ENCODE measurements around the gene BCAS3. TPM values are rescaled to one million over a fixed set of nuclear protein-coding genes. Genes with fewer than 3 reads are reported as not detected.

The BCAS3 gene
- total RNA-seq, 1 donor from 2014 or later: 44.8 TPM

GRCh38 chr17:61126473-61127249, 449.0 kb downstream of the BCAS3 start:
- TF ChIP-seq, protein P1, sequence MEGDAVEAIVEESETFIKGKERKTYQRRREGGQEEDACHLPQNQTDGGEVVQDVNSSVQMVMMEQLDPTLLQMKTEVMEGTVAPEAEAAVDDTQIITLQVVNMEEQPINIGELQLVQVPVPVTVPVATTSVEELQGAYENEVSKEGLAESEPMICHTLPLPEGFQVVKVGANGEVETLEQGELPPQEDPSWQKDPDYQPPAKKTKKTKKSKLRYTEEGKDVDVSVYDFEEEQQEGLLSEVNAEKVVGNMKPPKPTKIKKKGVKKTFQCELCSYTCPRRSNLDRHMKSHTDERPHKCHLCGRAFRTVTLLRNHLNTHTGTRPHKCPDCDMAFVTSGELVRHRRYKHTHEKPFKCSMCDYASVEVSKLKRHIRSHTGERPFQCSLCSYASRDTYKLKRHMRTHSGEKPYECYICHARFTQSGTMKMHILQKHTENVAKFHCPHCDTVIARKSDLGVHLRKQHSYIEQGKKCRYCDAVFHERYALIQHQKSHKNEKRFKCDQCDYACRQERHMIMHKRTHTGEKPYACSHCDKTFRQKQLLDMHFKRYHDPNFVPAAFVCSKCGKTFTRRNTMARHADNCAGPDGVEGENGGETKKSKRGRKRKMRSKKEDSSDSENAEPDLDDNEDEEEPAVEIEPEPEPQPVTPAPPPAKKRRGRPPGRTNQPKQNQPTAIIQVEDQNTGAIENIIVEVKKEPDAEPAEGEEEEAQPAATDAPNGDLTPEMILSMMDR (IDR thresholded peaks at IDR 0.05; ENCODE audit: partially characterized antibody, unreplicated experiment): no peak
- Mint-ChIP-seq H3K36me3 (ENCODE audit: unreplicated experiment) (no peaks in the 10 kb centered on the region), H3K27me3 (ENCODE audit: unreplicated experiment) (no peaks in the 10 kb centered on the region), H3K9me3 (ENCODE audit: unreplicated experiment) (peaks cover 11% of the 10 kb centered on the region), H3K4me3 (ENCODE audit: unreplicated experiment) (no peak overlapping the region), H3K4me1 (ENCODE audit: low read depth, unreplicated experiment) (peaks cover 45% of the 10 kb centered on the region), H3K27ac (ENCODE audit: unreplicated experiment) (no peak overlapping the region)
- no peak for DNase-seq

DNA sequence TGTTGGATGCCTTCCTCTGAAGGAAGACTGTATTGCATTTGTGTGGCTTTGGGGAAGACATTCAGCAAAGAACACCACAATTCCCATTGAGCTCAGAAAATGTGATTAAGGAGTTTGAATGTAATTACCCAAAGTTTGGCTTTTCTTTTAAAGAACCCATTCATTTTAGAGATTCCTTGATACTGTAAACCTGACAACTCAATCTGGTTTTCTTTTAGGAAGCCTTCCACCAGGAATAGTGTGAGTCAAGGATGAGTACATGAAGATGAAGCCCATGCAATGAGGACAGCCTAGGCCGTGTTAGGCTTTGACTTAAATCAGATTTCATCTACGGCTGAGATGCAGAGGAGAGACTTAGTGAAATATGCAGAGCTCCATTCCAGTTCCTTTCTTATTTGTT, 450.3 kb downstream of the BCAS3 start:
- Mint-ChIP-seq H3K27me3 (ENCODE audit: unreplicated experiment) (no peaks in the 10 kb centered on the region), H3K4me3 (ENCODE audit: unreplicated experiment) (no peak overlapping the region), H3K27ac (ENCODE audit: unreplicated experiment) (no peak overlapping the region), H3K4me1 (ENCODE audit: low read depth, unreplicated experiment) (peaks cover 44% of the 10 kb centered on the region), H3K36me3 (ENCODE audit: unreplicated experiment) (no peaks in the 10 kb centered on the region), H3K9me3 (ENCODE audit: unreplicated experiment) (peaks cover 11% of the 10 kb centered on the region)
- TF ChIP-seq, protein P1 (IDR thresholded peaks at IDR 0.05; ENCODE audit: partially characterized antibody, unreplicated experiment): no peak
- DNase-seq: no peak

DNA sequence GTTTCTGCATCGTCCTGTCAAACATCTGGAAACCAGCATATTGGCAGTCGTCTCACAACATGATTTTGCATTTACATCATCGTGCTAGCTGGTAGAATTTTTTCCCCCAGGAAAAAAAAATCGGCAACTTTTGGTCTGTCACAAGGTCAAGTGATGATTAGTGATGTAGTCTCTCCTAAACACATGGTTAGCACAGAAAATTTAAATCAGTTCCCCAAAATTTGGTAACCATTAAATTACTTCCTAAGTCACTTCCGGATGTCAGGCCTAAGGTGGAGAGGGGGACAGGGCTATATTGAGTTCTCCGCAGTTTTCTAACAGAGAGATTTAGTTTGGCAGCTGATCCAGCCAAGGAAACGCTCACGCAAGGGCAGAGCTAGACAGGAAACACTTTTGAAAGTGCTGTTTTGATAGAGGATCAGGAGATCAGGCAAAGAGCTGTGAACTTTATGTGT, 451.0 kb downstream of the BCAS3 start:
- H3K36me3 Mint-ChIP-seq (ENCODE audit: unreplicated experiment): no peaks in the 10 kb centered on the region
- peaks cover 11% of the 10 kb centered on the region for H3K9me3 Mint-ChIP-seq (ENCODE audit: unreplicated experiment)
- TF ChIP-seq, protein P1 (IDR thresholded peaks at IDR 0.05; ENCODE audit: partially characterized antibody, unreplicated experiment): no peak
- H3K27me3 Mint-ChIP-seq (ENCODE audit: unreplicated experiment): no peaks in the 10 kb centered on the region
- H3K4me1 Mint-ChIP-seq (ENCODE audit: low read depth, unreplicated experiment): peaks cover 44% of the 10 kb centered on the region
- H3K4me3 Mint-ChIP-seq (ENCODE audit: unreplicated experiment): peak overlapping the region; percentile 74
- peak overlapping the region; percentile 99 for H3K27ac Mint-ChIP-seq (ENCODE audit: unreplicated experiment)
- no peak for DNase-seq

DNA sequence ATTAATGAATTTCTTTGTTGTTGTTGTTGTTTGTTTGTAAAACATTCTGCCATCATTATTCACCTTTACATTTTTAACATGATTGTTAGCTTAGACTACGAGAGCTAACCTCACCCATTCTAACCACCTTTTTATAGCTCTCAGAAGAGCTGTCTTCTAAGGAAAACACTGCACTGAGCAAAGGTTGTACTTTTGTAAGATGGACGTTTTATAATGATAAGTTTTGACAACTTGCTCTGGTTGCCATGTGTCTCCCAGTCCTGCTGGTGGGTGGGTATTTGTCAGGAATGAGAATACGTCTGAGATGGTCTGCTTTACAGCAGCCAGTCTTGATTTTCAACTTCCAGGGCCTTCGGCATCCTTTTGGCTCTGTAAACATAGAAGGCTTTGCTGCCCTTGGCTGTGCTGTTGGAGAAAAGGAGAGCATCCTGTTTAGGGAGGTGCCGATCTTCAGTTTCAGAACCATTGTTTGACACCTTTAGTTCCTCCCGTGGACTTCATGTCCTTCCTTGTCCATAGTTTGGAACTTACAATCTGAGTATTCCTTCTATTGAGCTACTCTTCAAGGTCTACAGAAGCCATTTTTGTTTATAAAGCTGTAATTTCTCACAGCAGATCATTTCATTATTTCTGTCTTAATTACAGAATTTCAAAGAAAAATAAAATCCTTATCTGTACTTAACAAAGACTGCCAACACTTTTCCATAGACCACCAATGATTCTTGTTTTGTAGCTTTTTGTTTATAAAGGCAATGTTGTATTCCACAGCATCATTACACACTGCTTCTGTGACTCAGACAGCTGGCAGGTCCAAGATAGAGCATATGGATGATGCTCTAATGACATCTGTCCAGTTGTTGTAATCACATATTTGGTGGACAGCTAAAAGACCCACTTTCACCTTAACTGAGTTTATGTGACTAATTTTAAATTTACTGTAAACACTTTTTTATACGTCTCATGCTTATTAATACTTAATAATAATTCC, 451.9 kb downstream of the BCAS3 start:
- TF ChIP-seq, protein P1 (IDR thresholded peaks at IDR 0.05; ENCODE audit: partially characterized antibody, unreplicated experiment): no peak
- no peaks in the 10 kb centered on the region for H3K36me3 Mint-ChIP-seq (ENCODE audit: unreplicated experiment)
- peak overlapping the region; percentile 76 for H3K4me3 Mint-ChIP-seq (ENCODE audit: unreplicated experiment)
- peaks cover 11% of the 10 kb centered on the region for H3K9me3 Mint-ChIP-seq (ENCODE audit: unreplicated experiment)
- no peak for DNase-seq
- peaks cover 42% of the 10 kb centered on the region for H3K4me1 Mint-ChIP-seq (ENCODE audit: low read depth, unreplicated experiment)
- no peaks in the 10 kb centered on the region for H3K27me3 Mint-ChIP-seq (ENCODE audit: unreplicated experiment)
- H3K27ac Mint-ChIP-seq (ENCODE audit: unreplicated experiment): peak overlapping the region; percentile 99

Measured in glutamatergic neuron (in vitro differentiated cells).